Tibial nerve (tissue), 4 donors: Measurements from ENCODE around the gene ELL.

Source experiments
- EP300 ChIP-seq, 2 donors: sonication (generic); formaldehyde crosslinking; IDR thresholded peaks; one replicate each; pipeline ENCODE4 v1.6.1; 2017; ENCODE audit warnings: antibody characterized with exemption in 2 of 2, mild to moderate bottlenecking in 1 of 2
- POLR2A ChIP-seq, 2 donors: fragments of 450-650 bp; IDR thresholded peaks; one replicate each; pipeline ENCODE4 v1.6.1; 2017; ENCODE audit warnings: antibody characterized with exemption in 2 of 2, mild to moderate bottlenecking in 2 of 2, moderate library complexity in 2 of 2
- TF ChIP-seq, protein P1 (sequence below), 5 experiments: fragments of 200-600 bp in 3 of 5; fragments of 450-650 bp in 2 of 5; sonication (generic) in 3 of 5; IDR thresholded peaks; one replicate each; pipeline ENCODE4 v1.5.1; 2016 to 2019; ENCODE audit warnings: antibody characterized with exemption in 5 of 5, mild to moderate bottlenecking in 3 of 5, moderate library complexity in 2 of 5

DNA sequence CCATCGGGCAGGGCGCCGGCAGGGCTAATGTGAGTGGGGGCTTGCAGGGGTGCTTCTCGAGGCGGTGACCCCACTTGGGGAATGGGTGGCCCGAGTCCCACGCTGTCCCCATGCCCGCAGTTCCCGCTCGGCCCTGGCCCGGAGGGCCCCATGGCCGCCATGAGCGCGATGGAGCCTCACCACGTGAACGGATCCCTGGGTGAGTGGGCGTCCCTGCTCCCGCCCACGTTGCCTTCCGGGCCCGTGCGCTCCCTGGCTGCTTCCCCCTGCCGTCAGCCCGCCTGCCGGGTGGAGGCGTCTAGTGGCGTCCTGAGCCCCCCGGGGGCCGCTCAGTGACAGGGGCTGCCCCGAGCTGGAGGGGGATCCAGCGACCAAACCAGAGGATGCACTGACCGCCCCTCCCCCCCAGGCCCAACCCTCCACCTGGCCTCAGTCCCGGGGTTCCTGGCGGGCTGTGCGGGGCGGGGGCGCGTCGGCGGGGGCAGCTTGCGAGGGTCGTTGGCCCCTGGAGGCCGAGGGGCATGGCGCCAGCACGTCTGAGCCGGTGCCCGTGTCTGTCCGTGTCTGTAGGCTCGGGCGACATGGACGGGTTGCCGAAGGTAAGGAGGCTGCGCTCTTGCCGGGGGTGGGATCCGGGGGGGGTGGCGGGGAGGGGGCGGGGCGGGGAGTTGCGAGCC is 88.7 kb downstream of the ELL start:
- TF ChIP-seq, protein P1, sequence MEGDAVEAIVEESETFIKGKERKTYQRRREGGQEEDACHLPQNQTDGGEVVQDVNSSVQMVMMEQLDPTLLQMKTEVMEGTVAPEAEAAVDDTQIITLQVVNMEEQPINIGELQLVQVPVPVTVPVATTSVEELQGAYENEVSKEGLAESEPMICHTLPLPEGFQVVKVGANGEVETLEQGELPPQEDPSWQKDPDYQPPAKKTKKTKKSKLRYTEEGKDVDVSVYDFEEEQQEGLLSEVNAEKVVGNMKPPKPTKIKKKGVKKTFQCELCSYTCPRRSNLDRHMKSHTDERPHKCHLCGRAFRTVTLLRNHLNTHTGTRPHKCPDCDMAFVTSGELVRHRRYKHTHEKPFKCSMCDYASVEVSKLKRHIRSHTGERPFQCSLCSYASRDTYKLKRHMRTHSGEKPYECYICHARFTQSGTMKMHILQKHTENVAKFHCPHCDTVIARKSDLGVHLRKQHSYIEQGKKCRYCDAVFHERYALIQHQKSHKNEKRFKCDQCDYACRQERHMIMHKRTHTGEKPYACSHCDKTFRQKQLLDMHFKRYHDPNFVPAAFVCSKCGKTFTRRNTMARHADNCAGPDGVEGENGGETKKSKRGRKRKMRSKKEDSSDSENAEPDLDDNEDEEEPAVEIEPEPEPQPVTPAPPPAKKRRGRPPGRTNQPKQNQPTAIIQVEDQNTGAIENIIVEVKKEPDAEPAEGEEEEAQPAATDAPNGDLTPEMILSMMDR (IDR thresholded peaks at IDR 0.05) = no peak
- TF ChIP-seq POLR2A (IDR thresholded peaks at IDR 0.05) = no peak
- TF ChIP-seq EP300 (IDR thresholded peaks at IDR 0.05) = no peak
